A549 (cell line): ENCODE results near the gene CMTM4. TPM values are rescaled to one million over a fixed set of nuclear protein-coding genes. Genes with fewer than 3 reads are reported as not detected.

Experiments
- ATAC-seq, 2 experiments: fragments of 200-7000 bp in 1 of 2; fragments of >200 bp in 1 of 2; cut with Nextera tagmentation in 1 of 2; cut with Tn5 transposase in 1 of 2; 3 replicates each; pipeline versions ENCODE4 v1.8.0 to v1.9.1; 2018 to 2020; ENCODE audit warnings: mild to moderate bottlenecking in 1 of 2, moderate library complexity in 1 of 2
- CTCF ChIA-PET: fragments of 300-600 bp; sonication (Branson Sonifier 250); formaldehyde crosslinking; extraction: SDS; loops from one replicate; lab custom pipeline; 2021; ENCODE audit warnings: antibody characterized with exemption, inconsistent platforms; lab: Yijun Ruan, JAX
- POLR2A ChIA-PET: fragments of 350-600 bp; formaldehyde crosslinking; extraction: SDS; loops from one replicate; lab custom pipeline; 2021; ENCODE audit warnings: antibody characterized with exemption, inconsistent platforms; lab: Yijun Ruan, JAX
- DNase-seq, 2 experiments: peaks; one replicate each; pipeline versions ENCODE4 v3.0.0 to v3.0.0-alpha.2; 2011 to 2016; ENCODE audit warnings: low read depth in 1 of 2, low spot score in 1 of 2
- FAIRE-seq: peaks from 2 replicates; lab custom pipeline; 2011; peaks lifted over from hg19 to GRCh38; lab: Jason Lieb, UNC
- H3K27ac ChIP-seq, 2 experiments: fragments of >200 bp; sonication (Bioruptor Twin); formaldehyde crosslinking; 3 replicates each; pipeline ENCODE4 v1.5.1; 2016 to 2017
- H3K4me1 ChIP-seq: fragments of >200 bp; sonication (Bioruptor Twin); formaldehyde crosslinking; 3 replicates; pipeline ENCODE4 v1.6.1; 2016
- H3K4me2 ChIP-seq: fragments of >200 bp; sonication (Bioruptor Twin); formaldehyde crosslinking; 3 replicates; pipeline ENCODE4 v1.6.1; 2016
- H3K4me3 ChIP-seq: fragments of >200 bp; sonication (Bioruptor Twin); formaldehyde crosslinking; 3 replicates; pipeline ENCODE4 v1.5.1; 2016
- H3K9me3 ChIP-seq: fragments of >200 bp; sonication (Bioruptor Twin); formaldehyde crosslinking; 3 replicates; pipeline ENCODE4 v1.6.1; 2016
- CEBPB ChIP-seq, 2 experiments: fragments of >200 bp in 1 of 2; sonication (Bioruptor Twin) in 1 of 2; formaldehyde crosslinking in 1 of 2; IDR thresholded peaks; 2 replicates each; pipeline ENCODE4 v1.6.1; 2012 to 2016
- CHD2 ChIP-seq: fragments of 150-350 bp; IDR thresholded peaks from 2 replicates; pipeline ENCODE4 v1.6.1; 2014; ENCODE audit warnings: low read length; ENCODE audit not compliant: partially characterized antibody
- CHD4 ChIP-seq: fragments of 200-600 bp; sonication (generic); IDR thresholded peaks from 2 replicates; pipeline ENCODE4 v1.6.1; 2016; ENCODE audit warnings: antibody characterized with exemption, mild to moderate bottlenecking, borderline replicate concordance
- EHF ChIP-seq: fragments of 250-450 bp; sonication (Bioruptor Pico); IDR thresholded peaks from 2 replicates; pipeline ENCODE4 v1.5.0; 2020; ENCODE audit warnings: mild to moderate bottlenecking
- ESRRA ChIP-seq: fragments of 150-350 bp; IDR thresholded peaks from 2 replicates; pipeline ENCODE4 v1.6.1; 2014; ENCODE audit warnings: mild to moderate bottlenecking, low read length, borderline replicate concordance
- FOSL2 ChIP-seq, 2 experiments: fragments of 450-650 bp in 1 of 2; fragments of >200 bp in 1 of 2; sonication (Bioruptor Twin) in 1 of 2; formaldehyde crosslinking; IDR thresholded peaks; 2 replicates each; pipeline versions ENCODE4 v1.5.0 to v1.6.1; 2016 to 2020; ENCODE audit warnings: mild to moderate bottlenecking in 1 of 2, moderate library complexity in 1 of 2
- FOXS1 ChIP-seq: fragments of 250-450 bp; sonication (Bioruptor Pico); IDR thresholded peaks from 2 replicates; pipeline ENCODE4 v1.5.0; 2020; ENCODE audit warnings: mild to moderate bottlenecking, moderate library complexity
- GATA3 ChIP-seq: IDR thresholded peaks from 2 replicates; pipeline ENCODE4 v1.6.1; 2012; ENCODE audit warnings: borderline replicate concordance
- HOXA7 ChIP-seq: fragments of 250-450 bp; sonication (Bioruptor Pico); IDR thresholded peaks from 2 replicates; pipeline ENCODE4 v1.5.0; 2020; ENCODE audit warnings: mild to moderate bottlenecking, moderate library complexity
- HOXB13 ChIP-seq: fragments of 250-450 bp; sonication (Bioruptor Pico); IDR thresholded peaks from 2 replicates; pipeline ENCODE4 v1.5.0; 2020; ENCODE audit warnings: low read depth, mild to moderate bottlenecking, moderate library complexity
- JUN ChIP-seq, 2 experiments: fragments of >200 bp; sonication (Bioruptor Twin); formaldehyde crosslinking; IDR thresholded peaks; 2 replicates in 1 of 2; 3 replicates in 1 of 2; pipeline ENCODE4 v1.6.1; 2016 to 2017
- KDM5A ChIP-seq: fragments of 200-600 bp; sonication (generic); IDR thresholded peaks from 2 replicates; pipeline ENCODE4 v1.6.1; 2016; ENCODE audit warnings: antibody characterized with exemption, mild to moderate bottlenecking
- MAFK ChIP-seq: fragments of 450-650 bp; IDR thresholded peaks from 2 replicates; pipeline ENCODE4 v1.6.1; 2014; ENCODE audit not compliant: partially characterized antibody
- MYC ChIP-seq: IDR thresholded peaks from 2 replicates; pipeline ENCODE4 v1.6.1; 2012; ENCODE audit warnings: mild to moderate bottlenecking, inconsistent platforms, low read length, improper control_type of control experiment, borderline replicate concordance
- POLR2A ChIP-seq: IDR thresholded peaks from 2 replicates; pipeline ENCODE4 v1.6.1; 2012; ENCODE audit warnings: mild to moderate bottlenecking, low read length
- POLR2AphosphoS2 ChIP-seq: conservative IDR thresholded peaks from 2 replicates; pipeline ENCODE4 v1.6.1; 2012; ENCODE audit warnings: low read length, improper control_type of control experiment, inconsistent platforms
- RARB ChIP-seq: fragments of 250-450 bp; sonication (Bioruptor Pico); IDR thresholded peaks from 2 replicates; pipeline ENCODE4 v1.8.0; 2021; ENCODE audit warnings: mild to moderate bottlenecking, moderate library complexity
- RCOR1 ChIP-seq: fragments of 150-350 bp; IDR thresholded peaks from 2 replicates; pipeline ENCODE4 v1.6.1; 2014; ENCODE audit warnings: antibody characterized with exemption, low read length, low read depth
- RFX5 ChIP-seq: fragments of 450-650 bp; IDR thresholded peaks from 2 replicates; pipeline ENCODE4 v1.7.1; 2014; ENCODE audit warnings: antibody characterized with exemption, mild to moderate bottlenecking, moderate library complexity
- RNF2 ChIP-seq: fragments of 200-600 bp; sonication (generic); IDR thresholded peaks from 2 replicates; pipeline ENCODE4 v1.6.1; 2016; ENCODE audit warnings: low read depth, mild to moderate bottlenecking, antibody characterized with exemption, moderate library complexity, borderline replicate concordance
- SMC3 ChIP-seq: fragments of >200 bp; sonication (Bioruptor Twin); formaldehyde crosslinking; IDR thresholded peaks from 3 replicates; pipeline ENCODE4 v1.6.1; 2018; ENCODE audit warnings: inconsistent platforms
- SREBF2 ChIP-seq: fragments of 450-650 bp; IDR thresholded peaks from 2 replicates; pipeline ENCODE4 v1.6.1; 2014; ENCODE audit warnings: mild to moderate bottlenecking, moderate library complexity
- TFCP2L1 ChIP-seq: fragments of 250-450 bp; sonication (Bioruptor Pico); IDR thresholded peaks from 2 replicates; pipeline ENCODE4 v1.5.0; 2021; ENCODE audit warnings: mild to moderate bottlenecking
- TP53 ChIP-seq: fragments of 250-450 bp; sonication (Bioruptor Pico); IDR thresholded peaks from 2 replicates; pipeline ENCODE4 v1.5.0; 2021; ENCODE audit warnings: mild to moderate bottlenecking, moderate library complexity
- ZSCAN20 ChIP-seq: fragments of 250-450 bp; sonication (Bioruptor Pico); IDR thresholded peaks from 2 replicates; pipeline ENCODE4 v1.8.0; 2022; ENCODE audit warnings: mild to moderate bottlenecking, moderate library complexity
- WGBS: methylation state at CpG from one replicate; pipeline ENCODE4 v1.1.6; 2017; ENCODE audit errors: missing lambda C conversion rate; 5-methylcytosine and 5-hydroxymethylcytosine counted together
- polyA plus RNA-seq, 4 experiments: library from polyadenylated mRNA; depleted of rRNA in 3 of 4; stranded (reverse); fragments of >200 nt; fragmentation: RNase III in 1 of 4; extraction: RNeasy Plus Mini Kit Qiagen cat#74134 plus additional on column Dnase treatment in 1 of 4; gene quantifications; 2 replicates in 3 of 4; 3 replicates in 1 of 4; pipeline ENCODE4 v1.2.3, GENCODE V29; 2011 to 2017
- TF ChIP-seq, protein P1 (sequence below): fragments of 250-450 bp; sonication (Bioruptor Pico); IDR thresholded peaks from 2 replicates; pipeline ENCODE4 v1.5.0; 2021; ENCODE audit warnings: mild to moderate bottlenecking, moderate library complexity, borderline replicate concordance
- TF ChIP-seq, protein P2 (sequence below): fragments of 150-350 bp; IDR thresholded peaks from 2 replicates; pipeline ENCODE4 v1.6.1; 2014; ENCODE audit warnings: low read depth, mild to moderate bottlenecking, low read length
- TF ChIP-seq, protein P3 (sequence below): fragments of >200 bp; sonication (Bioruptor Twin); formaldehyde crosslinking; IDR thresholded peaks from 3 replicates; pipeline ENCODE4 v1.6.1; 2016
- TF ChIP-seq, protein P4 (sequence below): IDR thresholded peaks from 2 replicates; pipeline ENCODE4 v1.6.1; 2012; ENCODE audit warnings: low read depth, borderline replicate concordance

CMTM4 gene
- polyA plus RNA-seq, 2 of the 4 experiments (the other 2 are of a cell fraction): 24.8 to 58.6 TPM

DNA sequence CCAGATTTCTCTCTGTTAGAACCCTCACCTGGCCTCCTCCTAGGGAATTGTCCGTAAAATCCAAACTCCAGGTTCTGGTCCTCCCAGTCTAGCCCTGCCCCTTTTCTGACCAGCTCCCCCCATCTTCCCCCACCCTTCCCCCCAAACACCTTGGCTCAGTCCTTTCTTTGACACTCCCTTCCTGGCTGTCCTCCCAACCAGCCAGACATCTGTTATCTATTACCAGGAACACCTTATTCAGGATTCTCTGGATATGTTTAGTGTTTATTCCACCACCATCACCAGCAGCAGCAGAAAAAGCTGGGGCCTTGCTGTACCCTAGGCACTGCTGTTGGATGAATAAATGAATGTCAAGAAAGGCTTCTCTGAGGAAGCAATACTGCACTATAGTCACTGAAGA is 96.1 kb downstream of the CMTM4 start:
- Histone ChIP-seq H3K9me3 (no peaks in the 10 kb centered on the region), H3K4me3 (no peak overlapping the region)
- WGBS: 100% methylated on average over 1 of the region's 1 CpG
- no peak for ATAC-seq
- TF ChIP-seq POLR2A (no peak), KDM5A (no peak)
- TF ChIP-seq, all 56 proteins: peak for 0
- POLR2A ChIA-PET: no interaction called here
- Histone ChIP-seq H3K4me1 (peaks cover 6% of the 10 kb centered on the region), H3K27ac (no peak overlapping the region), H3K4me2 (no peak overlapping the region)
- FAIRE-seq (no peak), DNase-seq (no peak)
- CTCF ChIA-PET: interaction anchor here (0.8 to 1.7 kb wide), 6 partner anchors 8 to 258 kb away, joined by 3 to 5 read pairs (median 4); no protein-coding TSS in a partner anchor

DNA sequence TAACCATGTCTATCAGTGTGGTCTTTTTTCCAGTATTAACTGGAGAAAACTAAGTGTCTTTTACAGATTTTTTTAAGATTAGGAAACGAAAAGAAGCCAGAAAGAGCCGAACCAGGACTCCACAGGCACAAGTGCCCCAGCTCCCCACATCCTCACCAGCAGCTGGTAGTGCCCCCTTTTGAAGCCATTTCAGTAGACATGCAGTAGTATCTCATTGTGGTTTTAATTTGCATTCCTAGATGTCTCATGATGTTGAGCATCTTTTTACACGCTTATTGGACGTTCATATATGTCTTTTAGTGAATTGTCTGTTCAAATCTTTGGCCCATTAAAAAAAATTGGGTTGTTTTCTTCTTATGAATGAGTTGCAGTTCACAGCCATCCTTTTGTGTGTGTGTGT is 96.8 kb downstream of the CMTM4 start:
- peaks cover 6% of the 10 kb centered on the region for H3K4me1 ChIP-seq
- WGBS: 85% methylated on average over 4 of the region's 4 CpGs
- H3K4me3 ChIP-seq: no peak overlapping the region
- ATAC-seq (no peak), DNase-seq (no peak), FAIRE-seq (no peak)
- ChIA-PET CTCF (interaction anchor here (1.5 to 1.7 kb wide), 2 partner anchors 9 to 10 kb away, joined by 4 to 5 read pairs; no protein-coding TSS in a partner anchor), POLR2A (no interaction called here)
- no peak for TF ChIP-seq POLR2AphosphoS2
- no peak for TF ChIP-seq FOSL2 (IDR thresholded peaks at IDR 0.05)
- TF ChIP-seq FOSL2 (CRISPR knock-in tag; IDR thresholded peaks at IDR 0.05): no peak
- TF ChIP-seq HOXA7 (CRISPR knock-in tag): no peak
- no peak for TF ChIP-seq TFCP2L1
- TF ChIP-seq, protein P1, sequence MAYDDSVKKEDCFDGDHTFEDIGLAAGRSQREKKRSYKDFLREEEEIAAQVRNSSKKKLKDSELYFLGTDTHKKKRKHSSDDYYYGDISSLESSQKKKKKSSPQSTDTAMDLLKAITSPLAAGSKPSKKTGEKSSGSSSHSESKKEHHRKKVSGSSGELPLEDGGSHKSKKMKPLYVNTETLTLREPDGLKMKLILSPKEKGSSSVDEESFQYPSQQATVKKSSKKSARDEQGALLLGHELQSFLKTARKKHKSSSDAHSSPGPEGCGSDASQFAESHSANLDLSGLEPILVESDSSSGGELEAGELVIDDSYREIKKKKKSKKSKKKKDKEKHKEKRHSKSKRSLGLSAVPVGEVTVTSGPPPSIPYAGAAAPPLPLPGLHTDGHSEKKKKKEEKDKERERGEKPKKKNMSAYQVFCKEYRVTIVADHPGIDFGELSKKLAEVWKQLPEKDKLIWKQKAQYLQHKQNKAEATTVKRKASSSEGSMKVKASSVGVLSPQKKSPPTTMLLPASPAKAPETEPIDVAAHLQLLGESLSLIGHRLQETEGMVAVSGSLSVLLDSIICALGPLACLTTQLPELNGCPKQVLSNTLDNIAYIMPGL: no peak
- TF ChIP-seq FOXS1 (CRISPR knock-in tag): no peak
- no peak for TF ChIP-seq SMC3
- TF ChIP-seq, protein P2, sequence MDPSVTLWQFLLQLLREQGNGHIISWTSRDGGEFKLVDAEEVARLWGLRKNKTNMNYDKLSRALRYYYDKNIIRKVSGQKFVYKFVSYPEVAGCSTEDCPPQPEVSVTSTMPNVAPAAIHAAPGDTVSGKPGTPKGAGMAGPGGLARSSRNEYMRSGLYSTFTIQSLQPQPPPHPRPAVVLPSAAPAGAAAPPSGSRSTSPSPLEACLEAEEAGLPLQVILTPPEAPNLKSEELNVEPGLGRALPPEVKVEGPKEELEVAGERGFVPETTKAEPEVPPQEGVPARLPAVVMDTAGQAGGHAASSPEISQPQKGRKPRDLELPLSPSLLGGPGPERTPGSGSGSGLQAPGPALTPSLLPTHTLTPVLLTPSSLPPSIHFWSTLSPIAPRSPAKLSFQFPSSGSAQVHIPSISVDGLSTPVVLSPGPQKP: no peak
- TF ChIP-seq ZSCAN20 (CRISPR knock-in tag): no peak
- TF ChIP-seq, protein P3, sequence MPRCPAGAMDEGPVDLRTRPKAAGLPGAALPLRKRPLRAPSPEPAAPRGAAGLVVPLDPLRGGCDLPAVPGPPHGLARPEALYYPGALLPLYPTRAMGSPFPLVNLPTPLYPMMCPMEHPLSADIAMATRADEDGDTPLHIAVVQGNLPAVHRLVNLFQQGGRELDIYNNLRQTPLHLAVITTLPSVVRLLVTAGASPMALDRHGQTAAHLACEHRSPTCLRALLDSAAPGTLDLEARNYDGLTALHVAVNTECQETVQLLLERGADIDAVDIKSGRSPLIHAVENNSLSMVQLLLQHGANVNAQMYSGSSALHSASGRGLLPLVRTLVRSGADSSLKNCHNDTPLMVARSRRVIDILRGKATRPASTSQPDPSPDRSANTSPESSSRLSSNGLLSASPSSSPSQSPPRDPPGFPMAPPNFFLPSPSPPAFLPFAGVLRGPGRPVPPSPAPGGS: no peak
- H3K27ac ChIP-seq: no peak overlapping the region
- H3K9me3 ChIP-seq: no peaks in the 10 kb centered on the region
- H3K4me2 ChIP-seq: no peak overlapping the region

DNA sequence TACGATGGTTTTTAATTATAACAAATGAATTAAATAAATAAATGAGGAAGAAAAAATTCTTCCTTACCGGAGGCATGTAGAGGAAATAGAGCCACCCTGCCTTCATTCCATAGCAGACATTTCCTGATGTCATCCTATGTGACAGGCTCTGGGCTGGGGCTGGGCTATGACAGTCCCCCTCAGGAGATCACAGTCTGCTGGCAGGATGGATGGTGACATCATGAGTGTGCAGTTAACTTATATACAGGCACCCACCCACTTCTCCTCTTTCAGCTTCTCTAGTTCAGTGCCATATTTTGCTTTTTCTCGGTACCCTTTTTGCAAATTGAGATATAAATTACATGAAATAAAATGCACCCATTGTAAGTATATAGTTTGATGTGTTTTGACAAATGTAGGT is 98.4 kb downstream of the CMTM4 start:
- Histone ChIP-seq H3K27ac (no peak overlapping the region), H3K4me3 (no peak overlapping the region), H3K4me2 (no peak overlapping the region), H3K4me1 (no peaks in the 10 kb centered on the region; the same call in 2 of the 3 replicates), H3K9me3 (no peaks in the 10 kb centered on the region)
- DNase-seq (no peak), FAIRE-seq (no peak), ATAC-seq (no peak)
- ChIA-PET POLR2A (interaction anchor here (0.8 kb wide), 1 partner anchor 46 kb away, joined by 3 read pairs; the partner anchor contains the start of gene CKLF), CTCF (interaction anchor here (1.0 to 3.4 kb wide), 5 partner anchors 10 to 35 kb away, joined by 3 to 19 read pairs (median 5); no protein-coding TSS in a partner anchor)
- no peak for TF ChIP-seq CHD2
- no peak for TF ChIP-seq GATA3
- no peak for TF ChIP-seq SREBF2
- TF ChIP-seq, protein P4, sequence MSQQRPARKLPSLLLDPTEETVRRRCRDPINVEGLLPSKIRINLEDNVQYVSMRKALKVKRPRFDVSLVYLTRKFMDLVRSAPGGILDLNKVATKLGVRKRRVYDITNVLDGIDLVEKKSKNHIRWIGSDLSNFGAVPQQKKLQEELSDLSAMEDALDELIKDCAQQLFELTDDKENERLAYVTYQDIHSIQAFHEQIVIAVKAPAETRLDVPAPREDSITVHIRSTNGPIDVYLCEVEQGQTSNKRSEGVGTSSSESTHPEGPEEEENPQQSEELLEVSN: no peak
- TF ChIP-seq FOXS1 (CRISPR knock-in tag): no peak
- TF ChIP-seq EHF (CRISPR knock-in tag): no peak
- TF ChIP-seq MAFK: no peak
- TF ChIP-seq FOSL2 (IDR thresholded peaks at IDR 0.05): no peak
- TF ChIP-seq FOSL2 (CRISPR knock-in tag; IDR thresholded peaks at IDR 0.05): no peak
- TF ChIP-seq CEBPB (IDR thresholded peaks at IDR 0.05): no peak
- TF ChIP-seq RCOR1: no peak
- TF ChIP-seq JUN (IDR thresholded peaks at IDR 0.05): no peak
- no peak for TF ChIP-seq KDM5A
- no peak for TF ChIP-seq CHD4
- no peak for TF ChIP-seq HOXB13
- no peak for TF ChIP-seq RARB (CRISPR knock-in tag)
- TF ChIP-seq TP53 (CRISPR knock-in tag): no peak
- TF ChIP-seq ESRRA: no peak
- no peak for TF ChIP-seq MYC
- TF ChIP-seq RNF2: no peak
- TF ChIP-seq RFX5: no peak
- 85% methylated on average over 3 of the region's 3 CpGs for WGBS
